Hippocampal formation (tissue), 2 donors: ENCODE measurements around the gene PKHD1.
A peak's percentile ranks its signal among the peaks of the same experiment; 100 is the strongest.
"Not testable (repeated sequence)": the region's sequence is repeated elsewhere in the genome, so short reads cannot be mapped to it uniquely, and the experiment has no call there.

Experiments used
- DNase-seq, 2 donors: peaks; one replicate each; lab custom pipeline; 2025; lab: John Stamatoyannopoulos, UW

The PKHD1 gene

DNA sequence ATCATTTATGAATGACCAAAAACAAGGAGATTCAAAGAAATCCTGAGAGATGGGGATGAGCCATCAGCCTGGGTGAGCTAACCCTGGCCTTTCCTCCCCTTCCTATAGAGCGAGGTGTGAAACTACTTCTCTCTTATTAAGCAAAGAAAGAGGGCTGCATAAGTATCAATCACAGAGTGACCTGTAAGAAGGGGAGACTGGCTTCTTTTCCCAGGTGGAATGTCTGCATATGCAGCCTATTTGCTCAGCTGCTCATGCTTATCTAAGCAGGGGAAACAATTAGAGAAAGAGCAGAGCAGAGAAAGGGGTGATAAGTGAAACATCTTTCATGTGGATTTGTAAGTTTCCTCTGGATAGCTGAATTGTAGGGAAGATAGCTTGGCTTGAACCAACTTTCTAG is 160.0 kb downstream of the PKHD1 start:
- DNase-seq: no peak

DNA sequence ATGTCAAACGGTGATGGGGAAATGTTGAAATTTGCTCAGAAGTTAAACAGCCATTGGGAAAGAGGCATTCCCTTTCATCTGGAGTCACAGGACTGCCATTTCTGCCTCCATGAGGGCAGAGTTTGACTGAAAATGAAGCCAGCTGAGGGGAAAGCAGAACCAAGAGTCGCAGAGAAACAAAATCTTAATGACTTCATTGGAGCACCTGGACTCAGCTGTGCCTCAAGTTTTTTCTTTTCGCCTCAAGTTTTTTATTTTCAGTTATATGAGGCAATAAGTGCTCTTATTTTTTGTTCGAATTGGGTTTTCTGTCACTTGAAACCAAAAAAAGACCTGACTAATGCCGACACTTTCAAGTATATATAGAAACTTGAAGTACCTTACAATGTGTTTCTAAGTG is 161.3 kb downstream of the PKHD1 start:
- DNase-seq: no peak

DNA sequence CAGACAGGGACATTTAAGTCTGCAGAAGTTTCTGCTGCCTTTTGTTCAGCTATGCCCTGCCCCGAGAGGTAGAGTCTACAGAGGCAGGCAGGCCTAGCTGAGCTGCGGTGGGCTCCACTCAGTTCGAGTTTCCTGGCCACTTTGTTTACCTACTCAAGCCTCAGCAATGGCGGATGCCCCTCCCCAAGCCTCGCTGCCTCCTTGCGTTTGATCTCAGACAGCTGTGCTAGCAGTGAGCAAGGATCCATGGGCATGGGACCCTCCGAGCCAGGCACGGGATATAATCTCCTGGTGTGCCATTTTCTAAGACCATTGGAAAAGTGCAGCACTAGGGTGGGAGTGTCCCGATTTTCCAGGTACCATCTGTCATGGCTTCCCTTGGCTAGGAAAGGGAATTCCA is 164.9 kb downstream of the PKHD1 start:
- not testable (repeated sequence) for DNase-seq

DNA sequence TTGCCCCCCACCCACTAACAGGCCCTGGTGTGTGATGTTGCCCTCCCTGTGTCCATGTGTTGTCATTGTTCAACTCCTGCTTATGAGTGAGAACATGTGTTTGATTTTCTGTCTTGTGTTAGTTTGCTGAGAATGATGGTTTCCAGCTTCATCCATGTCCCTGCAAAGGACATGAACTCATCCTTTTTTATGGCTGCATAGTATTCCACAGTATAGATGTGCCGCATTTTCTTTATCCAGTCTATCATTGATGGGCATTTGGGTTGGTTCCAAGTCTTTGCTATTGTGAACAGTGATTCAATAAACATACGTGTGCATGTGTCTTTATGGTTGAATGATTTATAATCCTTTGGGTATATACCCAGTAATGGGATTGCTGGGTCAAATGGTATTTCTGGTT is 169.1 kb downstream of the PKHD1 start:
- DNase-seq: not testable (repeated sequence)

DNA sequence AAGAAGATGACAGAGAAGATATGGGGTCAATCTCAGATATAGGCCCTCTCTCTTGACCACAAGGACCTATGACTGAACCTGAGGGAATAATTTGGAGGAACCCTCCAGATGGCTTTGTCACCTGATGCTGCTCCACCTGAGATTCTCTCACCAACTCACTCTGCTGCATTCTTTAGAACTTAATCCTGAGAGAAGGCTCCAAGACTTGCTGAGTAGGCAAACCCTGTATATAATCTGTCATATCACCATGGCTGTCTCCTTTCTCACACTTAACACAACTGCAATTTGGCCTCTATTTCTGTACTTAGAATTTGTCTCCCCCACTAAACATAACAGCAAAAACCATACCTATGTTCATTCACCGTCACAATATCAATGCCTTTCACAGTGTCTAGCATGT is 172.3 kb downstream of the PKHD1 start:
- DNase-seq: no peak

DNA sequence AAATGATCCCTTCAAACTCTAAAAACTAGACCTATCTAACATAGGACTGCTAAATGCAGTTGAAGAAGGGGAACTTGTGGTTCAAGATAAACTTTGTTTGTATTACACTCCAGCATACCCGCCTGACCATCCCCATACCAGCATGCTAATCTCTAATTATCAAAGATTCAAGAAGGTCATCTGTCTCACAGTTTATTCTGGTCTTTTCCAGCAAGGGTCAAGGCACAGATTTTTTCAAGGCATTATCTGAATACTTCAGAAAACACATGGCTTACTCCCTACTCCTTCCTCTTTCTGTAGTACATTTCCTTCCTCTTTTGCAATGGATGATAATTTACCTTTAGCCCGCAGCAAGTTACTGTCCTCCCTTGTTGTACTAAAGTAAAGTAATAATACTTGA is 174.1 kb downstream of the PKHD1 start:
- no peak for DNase-seq

DNA sequence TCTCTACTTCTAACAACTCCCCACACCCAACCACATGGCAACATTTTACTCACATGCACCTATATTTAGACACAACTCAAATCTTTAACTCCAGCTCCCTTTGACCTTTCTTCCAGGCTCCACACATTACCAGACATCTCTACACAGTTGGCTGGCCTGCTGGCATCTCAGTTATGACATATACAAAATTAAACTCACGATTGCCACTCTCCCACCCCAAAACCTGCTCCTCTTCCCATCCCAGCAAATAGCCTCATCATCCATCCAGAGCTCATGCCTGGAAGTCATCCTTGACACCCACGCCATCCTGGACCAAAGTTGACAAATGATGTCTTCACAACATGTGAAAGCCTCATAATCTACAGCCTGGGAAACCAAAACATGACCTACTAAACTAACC is 176.6 kb downstream of the PKHD1 start:
- no peak for DNase-seq

DNA sequence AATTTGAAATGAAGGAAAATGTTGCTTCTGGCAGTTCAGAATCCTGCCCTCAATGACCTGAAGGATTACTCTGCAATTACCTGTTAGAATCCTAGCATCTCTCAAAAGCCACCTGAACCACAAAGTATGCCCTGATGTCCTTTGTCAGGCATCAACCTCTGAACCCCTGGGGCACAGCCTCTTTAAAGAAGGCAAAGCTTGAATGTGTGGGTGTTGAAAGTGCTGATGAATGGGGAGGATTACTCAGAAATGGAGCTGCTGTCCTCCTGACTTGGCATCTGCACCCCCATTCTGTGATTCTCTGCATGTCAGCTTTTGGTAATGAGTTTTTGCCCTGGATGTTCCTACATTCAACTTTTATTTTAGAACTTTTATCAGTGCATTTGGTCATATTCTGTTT is 179.2 kb downstream of the PKHD1 start:
- no peak for DNase-seq

DNA sequence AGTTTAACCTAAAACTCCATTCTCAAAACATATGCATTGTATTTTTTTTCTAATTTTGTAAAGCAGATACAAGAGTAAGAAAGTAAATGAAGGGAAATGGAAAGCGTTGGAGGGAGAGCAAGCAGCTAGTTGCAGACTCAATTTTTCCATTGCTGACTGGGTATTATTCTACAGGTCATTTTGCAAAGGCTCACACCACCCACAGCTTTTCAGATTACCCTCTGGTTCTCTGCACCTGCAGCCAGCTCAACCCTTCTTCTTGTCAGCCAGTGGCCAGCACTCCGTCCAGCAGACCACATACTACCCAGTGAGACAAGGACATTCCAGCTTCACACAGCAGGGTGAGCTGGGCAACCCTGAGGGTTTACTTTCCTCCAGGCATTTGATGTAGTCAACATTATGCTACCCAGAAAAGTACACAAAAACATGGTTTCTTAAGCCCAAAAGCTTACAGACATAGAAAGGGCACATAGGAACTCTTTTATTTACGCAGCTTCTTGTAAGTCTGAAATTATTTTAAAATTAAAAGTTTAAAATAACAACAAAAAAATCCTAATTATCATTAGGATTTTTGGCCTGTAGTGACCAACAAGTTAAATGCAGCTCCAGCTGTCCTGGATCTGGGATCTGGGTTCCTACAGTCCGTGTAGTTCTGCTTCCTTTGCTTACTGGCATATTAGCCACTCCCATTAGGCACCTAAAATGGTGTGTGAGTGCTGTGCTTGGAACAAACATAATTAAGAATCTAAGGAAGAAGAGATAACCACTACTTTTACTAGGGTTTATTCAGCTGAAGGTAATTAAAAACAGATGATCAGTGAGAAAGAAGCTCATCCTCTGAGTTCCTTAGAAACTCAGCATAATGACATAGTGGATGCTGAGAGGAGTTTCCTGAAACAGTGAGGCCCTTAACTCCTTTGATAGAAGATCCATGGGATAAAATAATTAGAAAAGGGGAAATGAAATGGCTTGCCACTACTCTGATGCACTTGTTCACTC is 185.3 kb downstream of the PKHD1 start:
- DNase-seq: no peak

DNA sequence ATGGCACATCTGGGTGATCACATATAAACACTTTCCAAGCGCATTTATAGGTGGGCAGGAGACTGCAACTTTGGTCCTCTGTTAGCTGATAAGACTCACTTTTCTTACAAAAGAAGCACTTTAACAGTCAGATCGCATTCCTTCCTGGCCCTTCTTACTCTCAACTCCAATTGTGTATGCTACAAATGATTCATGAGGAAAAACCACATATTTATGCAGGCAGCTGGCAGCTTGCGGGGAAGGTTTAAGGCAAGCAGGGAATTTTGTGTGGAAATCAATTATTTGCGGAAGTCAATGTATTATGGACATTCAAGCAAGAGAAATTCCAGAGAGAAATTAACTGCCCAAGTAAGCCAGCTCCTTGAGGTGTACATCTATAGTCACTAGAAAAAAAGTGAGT is 194.0 kb downstream of the PKHD1 start:
- no peak for DNase-seq

DNA sequence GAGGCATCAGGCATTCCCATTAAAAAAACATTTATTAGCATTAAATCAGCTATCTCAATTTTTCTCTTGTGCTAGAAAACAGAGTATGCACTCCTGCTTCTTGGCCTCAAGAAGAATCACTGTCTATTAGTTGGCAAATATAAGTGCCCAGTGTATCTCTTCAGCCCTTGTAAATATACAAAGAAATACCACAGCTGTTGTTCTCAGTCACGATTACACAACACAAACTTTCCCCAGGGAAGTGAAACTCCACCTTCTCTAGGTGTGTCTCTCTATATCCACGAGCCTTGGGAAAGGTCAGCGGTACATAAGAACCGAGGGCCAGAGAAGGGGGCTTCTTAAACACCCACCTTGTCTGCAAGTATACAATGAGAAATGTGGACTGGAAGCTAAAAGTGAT is 194.7 kb downstream of the PKHD1 start:
- no peak for DNase-seq

DNA sequence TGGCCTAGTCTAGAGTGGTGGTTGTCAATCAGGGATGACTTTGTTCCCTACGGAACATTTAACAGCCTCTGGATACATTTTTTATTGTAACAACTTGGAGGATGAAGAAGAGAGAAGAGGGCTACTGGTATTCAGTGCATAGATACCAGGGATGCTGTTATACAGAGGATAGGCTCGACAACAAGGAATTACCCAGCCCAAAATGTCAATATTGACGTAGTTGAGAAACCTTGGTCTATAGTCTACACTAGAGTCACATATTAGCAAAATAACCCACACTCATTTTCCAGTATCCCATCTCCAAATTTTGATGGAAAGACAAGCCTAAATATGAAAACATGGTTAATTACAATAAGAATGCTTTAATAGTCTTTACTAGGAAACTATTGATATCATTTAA is 195.1 kb downstream of the PKHD1 start:
- no peak for DNase-seq

DNA sequence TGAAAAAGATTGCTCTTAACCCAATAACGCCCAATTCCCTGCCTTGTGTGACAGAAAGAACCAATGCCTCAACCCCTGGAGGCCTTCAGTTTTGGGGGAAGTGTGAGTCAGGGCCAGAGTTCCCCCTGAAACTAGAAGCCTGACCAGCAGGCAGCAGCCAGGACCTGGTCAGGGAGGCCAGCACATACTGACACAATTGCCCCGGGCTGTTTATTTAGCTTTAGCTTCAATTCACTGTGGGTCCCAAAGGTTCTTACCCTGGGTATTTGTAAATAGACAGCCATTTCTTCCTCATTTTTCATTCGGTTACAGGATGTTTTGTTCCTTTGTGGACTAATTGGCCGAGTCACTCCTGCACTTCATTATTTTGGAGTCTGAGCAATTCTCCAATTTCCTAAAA is 195.6 kb downstream of the PKHD1 start:
- no peak for DNase-seq

DNA sequence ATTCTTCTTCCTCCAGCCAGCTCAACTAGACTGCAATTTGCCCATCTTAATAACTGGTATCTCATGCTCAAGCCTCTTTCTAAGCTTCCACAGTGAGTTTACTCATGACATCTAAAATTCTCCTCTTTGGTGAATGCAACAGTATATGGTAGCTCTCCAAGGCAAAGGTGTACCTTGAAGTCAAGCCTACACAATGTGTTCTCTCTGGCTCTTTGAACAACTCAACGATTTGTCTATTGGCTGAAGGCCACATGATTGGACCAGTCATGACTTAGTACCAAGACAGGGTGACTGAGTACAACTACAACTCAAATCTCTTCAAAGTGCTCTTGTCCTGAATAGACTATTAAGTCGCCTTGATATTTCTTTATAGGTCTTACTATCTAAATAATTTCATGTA is 199.6 kb downstream of the PKHD1 start:
- no peak for DNase-seq

DNA sequence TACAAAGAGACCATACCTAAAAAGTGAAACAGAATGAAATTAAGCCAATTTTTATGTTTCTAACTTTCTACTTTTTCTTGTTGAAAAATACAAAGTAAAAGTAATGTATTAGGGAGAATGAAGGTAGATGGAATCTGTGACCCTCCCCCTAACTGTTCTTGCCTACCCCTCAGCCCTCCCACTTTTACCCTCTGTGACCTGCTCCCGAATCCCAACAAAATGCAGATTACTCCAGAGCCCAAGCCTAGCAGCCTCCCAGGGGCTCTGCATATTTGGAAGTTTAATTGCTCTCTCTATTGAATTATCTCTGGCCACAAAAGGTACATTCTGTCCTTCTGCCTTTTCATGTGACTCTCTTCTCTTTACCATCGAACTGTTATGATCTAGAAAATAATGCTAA is 201.5 kb downstream of the PKHD1 start:
- no peak for DNase-seq

DNA sequence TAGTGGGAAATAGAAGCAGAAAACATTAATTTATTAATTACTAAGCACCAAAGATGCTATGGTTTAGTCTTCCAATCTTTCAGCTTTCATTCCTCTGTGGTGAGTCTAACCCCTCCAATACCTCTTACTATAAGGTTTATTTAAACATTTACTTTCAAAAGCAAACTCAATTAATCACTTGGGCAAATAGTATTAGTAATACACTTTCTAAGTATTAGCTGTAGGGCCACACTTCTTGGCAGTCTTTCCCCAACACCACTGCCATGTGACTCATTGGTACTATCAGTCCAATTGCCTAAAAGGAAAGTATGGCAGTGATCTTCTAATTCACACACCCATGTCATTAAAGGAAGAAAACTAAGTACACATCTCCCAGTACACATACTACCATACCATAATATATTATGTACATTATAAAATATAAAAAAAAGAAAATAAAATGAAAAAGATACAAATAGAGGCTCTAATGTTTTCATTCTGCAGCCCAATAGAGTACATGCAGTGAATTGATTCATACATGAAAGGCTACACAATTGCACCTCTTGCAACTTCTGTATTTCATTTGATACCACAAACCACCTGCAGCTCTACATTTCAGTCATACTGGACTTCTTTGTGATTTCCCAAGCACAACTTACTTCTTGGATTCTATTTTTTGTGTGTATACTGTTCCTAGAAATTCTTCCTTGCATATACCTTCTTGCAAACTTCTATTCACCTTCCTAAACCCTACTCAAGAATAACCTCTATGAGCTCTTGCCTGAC is 218.6 kb downstream of the PKHD1 start:
- DNase-seq: no peak

DNA sequence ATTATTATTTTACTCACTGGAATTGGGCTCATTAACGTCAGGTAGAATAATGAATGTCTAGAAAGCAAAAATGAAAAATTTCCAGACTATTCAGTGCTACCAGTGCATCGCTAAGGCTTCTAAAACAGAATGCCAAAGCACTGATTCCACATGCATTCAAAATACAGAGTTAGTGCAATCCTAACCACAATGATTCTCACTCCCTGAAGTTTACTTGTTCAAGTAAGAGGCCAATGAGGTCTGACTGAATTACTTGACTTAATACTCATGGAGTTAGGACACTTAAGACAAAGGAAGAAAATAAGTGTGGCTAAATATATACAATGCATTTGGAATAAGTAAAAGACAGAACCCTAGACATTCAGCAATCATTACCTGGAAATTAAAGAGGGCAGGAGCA is 220.5 kb downstream of the PKHD1 start:
- no peak for DNase-seq

DNA sequence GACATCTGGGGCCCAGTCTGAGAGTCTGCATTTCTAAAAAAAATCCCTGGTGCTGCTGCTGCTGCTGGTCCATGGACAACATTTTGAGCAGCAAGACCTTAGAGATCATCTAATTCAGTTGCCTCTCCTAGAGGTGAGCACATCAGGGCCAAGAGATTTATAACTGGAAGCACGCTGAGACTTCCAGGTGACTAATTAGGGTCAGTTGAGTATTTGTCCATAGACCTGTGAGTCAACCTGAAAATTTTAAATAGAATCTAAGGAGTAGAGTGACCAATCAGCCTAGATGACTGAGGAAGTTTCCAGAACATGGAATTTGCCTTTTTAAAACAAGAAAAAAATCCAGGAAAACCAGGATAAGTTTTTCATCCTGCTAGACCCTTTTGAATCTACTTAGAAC is 221.4 kb downstream of the PKHD1 start:
- no peak for DNase-seq

DNA sequence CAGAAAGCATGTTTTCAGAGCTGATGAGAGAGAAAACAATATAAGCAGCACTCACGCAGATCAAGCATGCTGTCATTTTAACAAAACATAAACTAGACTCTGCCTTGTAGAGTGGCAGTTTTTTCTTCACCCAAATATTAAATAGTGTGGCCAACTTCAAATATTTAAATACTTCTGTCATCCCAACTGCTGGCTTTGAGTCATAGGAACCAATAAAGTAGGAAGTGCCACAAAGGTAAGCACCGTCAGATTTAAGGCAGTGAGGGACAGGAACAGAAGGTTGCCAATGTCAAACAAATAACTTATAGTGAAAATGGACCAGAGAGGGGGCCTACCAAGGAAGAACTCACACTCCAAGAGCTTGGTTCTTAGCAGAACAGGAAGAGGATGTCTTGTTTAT is 222.2 kb downstream of the PKHD1 start:
- no peak for DNase-seq

DNA sequence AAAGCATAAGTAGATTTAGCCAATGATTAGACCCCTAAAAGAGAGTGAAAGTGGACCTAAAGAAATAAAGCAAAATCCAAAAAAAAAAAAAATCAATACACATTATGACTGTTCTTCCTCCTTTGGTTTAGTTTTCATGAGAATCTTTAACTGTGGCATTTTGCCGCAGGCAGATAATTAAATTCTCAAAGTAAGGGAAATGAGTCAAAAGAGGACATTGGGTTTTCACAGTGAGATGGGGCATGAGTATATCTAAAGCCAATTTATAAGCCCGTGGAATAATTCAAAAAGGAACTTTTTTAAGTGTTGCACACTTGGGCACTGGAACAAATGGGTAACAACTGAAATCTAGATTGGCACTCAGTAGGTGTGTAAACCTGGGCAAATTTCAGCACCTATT is 230.3 kb downstream of the PKHD1 start:
- DNase-seq: no peak

DNA sequence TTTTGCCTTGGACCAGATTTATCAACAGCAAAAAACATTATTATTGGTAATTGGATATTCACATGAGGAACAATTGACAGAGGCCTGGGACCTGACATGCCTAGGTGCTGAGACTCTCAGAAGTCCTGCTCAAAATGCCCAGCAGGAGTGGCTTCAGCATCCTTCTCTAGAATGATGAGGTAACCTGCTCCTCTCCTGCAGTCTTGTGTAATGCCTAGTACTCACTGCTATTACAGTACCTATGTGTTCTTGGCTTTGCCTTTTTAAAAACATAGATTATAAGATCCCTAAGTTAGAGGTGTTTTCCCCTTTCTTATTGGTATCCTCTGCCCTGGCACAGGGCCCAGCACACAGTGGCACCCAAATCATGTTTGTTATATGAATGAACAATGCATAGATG is 230.9 kb downstream of the PKHD1 start:
- no peak for DNase-seq

DNA sequence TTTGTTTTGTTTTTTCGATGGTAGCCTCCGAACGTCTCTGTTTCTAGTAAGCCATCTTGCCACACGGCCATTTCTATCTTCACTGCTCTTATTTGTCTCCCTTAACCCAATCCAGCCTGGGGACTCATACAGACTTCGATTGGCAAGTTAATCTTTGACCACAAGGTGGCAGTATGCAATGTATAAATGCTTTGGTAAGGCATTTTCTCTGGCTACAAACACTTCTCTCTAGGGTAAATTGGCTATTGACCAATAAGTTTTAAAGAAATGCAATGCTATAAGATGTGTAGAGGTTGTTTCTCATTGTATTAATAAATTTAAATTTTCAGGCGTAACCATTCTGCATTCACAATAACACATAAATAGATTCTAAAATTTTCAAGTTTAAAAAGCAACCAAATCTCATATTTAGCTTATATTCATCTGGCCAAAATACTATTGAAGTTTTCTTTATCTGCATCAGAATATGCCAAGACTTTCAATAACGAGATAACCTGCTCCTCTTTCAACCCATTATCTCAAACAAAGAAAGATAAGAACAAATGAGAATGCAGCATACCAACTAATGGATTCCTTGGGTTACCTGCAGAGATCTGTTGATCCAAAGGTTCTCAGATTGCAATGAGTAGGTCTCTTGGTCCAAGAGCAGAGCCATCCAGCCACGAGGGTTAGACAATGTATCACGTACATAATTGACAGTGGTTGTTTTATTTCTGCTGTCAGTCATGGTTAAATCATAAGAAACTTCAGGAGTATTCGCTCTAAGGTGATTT is 231.9 kb downstream of the PKHD1 start:
- peak in 1 of 2 donors; percentile 6 for DNase-seq
